Measurements from ENCODE around the gene SEC61B.

DNA sequence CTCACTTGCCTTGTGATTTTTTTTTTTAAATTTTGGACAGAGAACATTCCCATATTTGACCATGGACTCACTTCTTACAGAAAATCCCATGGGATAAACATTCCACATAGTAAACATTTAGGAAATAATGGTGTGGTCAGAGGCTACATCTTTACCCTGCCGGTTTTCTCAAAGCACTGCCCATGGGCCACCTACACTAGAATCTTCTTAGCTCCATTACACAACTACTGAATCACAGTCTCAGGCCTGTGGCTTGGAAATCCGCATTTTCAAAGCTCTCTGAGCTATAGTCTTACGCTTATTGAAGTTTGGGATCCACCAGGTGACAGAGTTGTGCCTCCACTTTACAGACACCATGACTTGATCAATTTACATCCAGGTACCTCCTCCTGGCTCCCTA is 39.7 kb upstream of the SEC61B start:
- TF ChIP-seq, protein P1, sequence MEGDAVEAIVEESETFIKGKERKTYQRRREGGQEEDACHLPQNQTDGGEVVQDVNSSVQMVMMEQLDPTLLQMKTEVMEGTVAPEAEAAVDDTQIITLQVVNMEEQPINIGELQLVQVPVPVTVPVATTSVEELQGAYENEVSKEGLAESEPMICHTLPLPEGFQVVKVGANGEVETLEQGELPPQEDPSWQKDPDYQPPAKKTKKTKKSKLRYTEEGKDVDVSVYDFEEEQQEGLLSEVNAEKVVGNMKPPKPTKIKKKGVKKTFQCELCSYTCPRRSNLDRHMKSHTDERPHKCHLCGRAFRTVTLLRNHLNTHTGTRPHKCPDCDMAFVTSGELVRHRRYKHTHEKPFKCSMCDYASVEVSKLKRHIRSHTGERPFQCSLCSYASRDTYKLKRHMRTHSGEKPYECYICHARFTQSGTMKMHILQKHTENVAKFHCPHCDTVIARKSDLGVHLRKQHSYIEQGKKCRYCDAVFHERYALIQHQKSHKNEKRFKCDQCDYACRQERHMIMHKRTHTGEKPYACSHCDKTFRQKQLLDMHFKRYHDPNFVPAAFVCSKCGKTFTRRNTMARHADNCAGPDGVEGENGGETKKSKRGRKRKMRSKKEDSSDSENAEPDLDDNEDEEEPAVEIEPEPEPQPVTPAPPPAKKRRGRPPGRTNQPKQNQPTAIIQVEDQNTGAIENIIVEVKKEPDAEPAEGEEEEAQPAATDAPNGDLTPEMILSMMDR (IDR thresholded peaks at IDR 0.05) = no peak
- TF ChIP-seq POLR2A (IDR thresholded peaks at IDR 0.05) (no peak), POLR2AphosphoS5 (IDR thresholded peaks at IDR 0.05) (no peak)
